ENCODE results near the gene SNX8. TPM values are rescaled to one million over a fixed set of nuclear protein-coding genes. Genes with fewer than 3 reads are reported as not detected.

Gene SNX8
- total and polyA plus RNA-seq, 9 of the 15 experiments (the other 6 are each of a cell fraction or from before 2014, with no cell fraction given), result 2.7 to 51.6 (median 16.9) TPM

- TF ChIP-seq, protein P1, sequence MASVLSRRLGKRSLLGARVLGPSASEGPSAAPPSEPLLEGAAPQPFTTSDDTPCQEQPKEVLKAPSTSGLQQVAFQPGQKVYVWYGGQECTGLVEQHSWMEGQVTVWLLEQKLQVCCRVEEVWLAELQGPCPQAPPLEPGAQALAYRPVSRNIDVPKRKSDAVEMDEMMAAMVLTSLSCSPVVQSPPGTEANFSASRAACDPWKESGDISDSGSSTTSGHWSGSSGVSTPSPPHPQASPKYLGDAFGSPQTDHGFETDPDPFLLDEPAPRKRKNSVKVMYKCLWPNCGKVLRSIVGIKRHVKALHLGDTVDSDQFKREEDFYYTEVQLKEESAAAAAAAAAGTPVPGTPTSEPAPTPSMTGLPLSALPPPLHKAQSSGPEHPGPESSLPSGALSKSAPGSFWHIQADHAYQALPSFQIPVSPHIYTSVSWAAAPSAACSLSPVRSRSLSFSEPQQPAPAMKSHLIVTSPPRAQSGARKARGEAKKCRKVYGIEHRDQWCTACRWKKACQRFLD (CRISPR knock-in tag; IDR thresholded peaks at IDR 0.05), result no peak
- TF ChIP-seq ILK (tag; IDR thresholded peaks at IDR 0.05; ENCODE audit: borderline replicate concordance, low read depth) (no peak), ZNF584 (CRISPR knock-in tag; IDR thresholded peaks at IDR 0.05; ENCODE audit: low read depth) (no peak), TSC22D4 (tag; IDR thresholded peaks at IDR 0.05) (no peak), GATAD2B (IDR thresholded peaks at IDR 0.05; ENCODE audit: borderline replicate concordance) (no peak)
- TF ChIP-seq, protein P2, sequence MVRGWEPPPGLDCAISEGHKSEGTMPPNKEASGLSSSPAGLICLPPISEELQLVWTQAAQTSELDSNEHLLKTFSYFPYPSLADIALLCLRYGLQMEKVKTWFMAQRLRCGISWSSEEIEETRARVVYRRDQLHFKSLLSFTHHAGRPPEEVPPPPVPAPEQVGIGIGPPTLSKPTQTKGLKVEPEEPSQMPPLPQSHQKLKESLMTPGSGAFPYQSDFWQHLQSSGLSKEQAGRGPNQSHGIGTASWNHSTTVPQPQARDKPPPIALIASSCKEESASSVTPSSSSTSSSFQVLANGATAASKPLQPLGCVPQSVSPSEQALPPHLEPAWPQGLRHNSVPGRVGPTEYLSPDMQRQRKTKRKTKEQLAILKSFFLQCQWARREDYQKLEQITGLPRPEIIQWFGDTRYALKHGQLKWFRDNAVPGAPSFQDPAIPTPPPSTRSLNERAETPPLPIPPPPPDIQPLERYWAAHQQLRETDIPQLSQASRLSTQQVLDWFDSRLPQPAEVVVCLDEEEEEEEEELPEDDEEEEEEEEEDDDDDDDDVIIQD (CRISPR knock-in tag; IDR thresholded peaks at IDR 0.05), result no peak
- TF ChIP-seq, protein P3, sequence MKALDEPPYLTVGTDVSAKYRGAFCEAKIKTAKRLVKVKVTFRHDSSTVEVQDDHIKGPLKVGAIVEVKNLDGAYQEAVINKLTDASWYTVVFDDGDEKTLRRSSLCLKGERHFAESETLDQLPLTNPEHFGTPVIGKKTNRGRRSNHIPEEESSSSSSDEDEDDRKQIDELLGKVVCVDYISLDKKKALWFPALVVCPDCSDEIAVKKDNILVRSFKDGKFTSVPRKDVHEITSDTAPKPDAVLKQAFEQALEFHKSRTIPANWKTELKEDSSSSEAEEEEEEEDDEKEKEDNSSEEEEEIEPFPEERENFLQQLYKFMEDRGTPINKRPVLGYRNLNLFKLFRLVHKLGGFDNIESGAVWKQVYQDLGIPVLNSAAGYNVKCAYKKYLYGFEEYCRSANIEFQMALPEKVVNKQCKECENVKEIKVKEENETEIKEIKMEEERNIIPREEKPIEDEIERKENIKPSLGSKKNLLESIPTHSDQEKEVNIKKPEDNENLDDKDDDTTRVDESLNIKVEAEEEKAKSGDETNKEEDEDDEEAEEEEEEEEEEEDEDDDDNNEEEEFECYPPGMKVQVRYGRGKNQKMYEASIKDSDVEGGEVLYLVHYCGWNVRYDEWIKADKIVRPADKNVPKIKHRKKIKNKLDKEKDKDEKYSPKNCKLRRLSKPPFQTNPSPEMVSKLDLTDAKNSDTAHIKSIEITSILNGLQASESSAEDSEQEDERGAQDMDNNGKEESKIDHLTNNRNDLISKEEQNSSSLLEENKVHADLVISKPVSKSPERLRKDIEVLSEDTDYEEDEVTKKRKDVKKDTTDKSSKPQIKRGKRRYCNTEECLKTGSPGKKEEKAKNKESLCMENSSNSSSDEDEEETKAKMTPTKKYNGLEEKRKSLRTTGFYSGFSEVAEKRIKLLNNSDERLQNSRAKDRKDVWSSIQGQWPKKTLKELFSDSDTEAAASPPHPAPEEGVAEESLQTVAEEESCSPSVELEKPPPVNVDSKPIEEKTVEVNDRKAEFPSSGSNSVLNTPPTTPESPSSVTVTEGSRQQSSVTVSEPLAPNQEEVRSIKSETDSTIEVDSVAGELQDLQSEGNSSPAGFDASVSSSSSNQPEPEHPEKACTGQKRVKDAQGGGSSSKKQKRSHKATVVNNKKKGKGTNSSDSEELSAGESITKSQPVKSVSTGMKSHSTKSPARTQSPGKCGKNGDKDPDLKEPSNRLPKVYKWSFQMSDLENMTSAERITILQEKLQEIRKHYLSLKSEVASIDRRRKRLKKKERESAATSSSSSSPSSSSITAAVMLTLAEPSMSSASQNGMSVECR (CRISPR knock-in tag; IDR thresholded peaks at IDR 0.05), result no peak
- no peak for DNase-seq (ENCODE audit: extremely low read depth in 1 of 4, low spot score in 3 of 4)
- in situ Hi-C loops (cut with MboI), result loop anchor here (10.0 kb wide), 1 partner anchor 619 kb away; no protein-coding TSS in a partner anchor
These were observed 110.4 kb downstream of the SNX8 start for GRCh38 chr7:2203766-2204300.

More at GRCh38 chr7:2203766-2204300, 110.4 kb downstream of the SNX8 start:
- CTCF ChIA-PET (ENCODE audit: low intra/inter-chr PET ratio), result no interaction called here
- intact Hi-C loops (cut with micrococcal nuclease), result loop anchor here (10.0 kb wide), 1 partner anchor 629 kb away; the partner anchor contains the start of gene PSMG3
- H3K9ac ChIP-seq (ENCODE audit: insufficient read depth in 1 of 2, low read depth in 2 of 2, low read length in 2 of 2), result no peak overlapping the region
- POLR2A ChIA-PET, result interaction anchor here (2.1 kb wide), 1 partner anchor 9 kb away, joined by 5 read pairs; no protein-coding TSS in a partner anchor
- H3K9me1 ChIP-seq (ENCODE audit: control insufficient read depth, insufficient read depth, low read length), result no peaks in the 10 kb centered on the region
- H4K20me1 ChIP-seq (replicated peaks; ENCODE audit: control insufficient read depth, insufficient read depth, low read length), result no peaks in the 10 kb centered on the region; the same call in 1 of the 2 replicates
- no peak for FAIRE-seq
- peaks cover 65% of the 10 kb centered on the region; the same call in 2 of the 3 replicates for H3K36me3 ChIP-seq (ENCODE audit: control insufficient read depth, insufficient read depth, low read length)
- no peak overlapping the region for H3K27ac ChIP-seq (ENCODE audit: extremely low read depth, low read depth, low read length)
- no peak for ATAC-seq
- no peak overlapping the region for H3K4me2 ChIP-seq (ENCODE audit: insufficient read depth, low read length)
- H3K4me1 ChIP-seq (replicated peaks in 1 of 2; ENCODE audit: control insufficient read depth in 2 of 2, insufficient read depth in 2 of 2, low read length in 2 of 2), result peaks cover 0 to 13% of the 10 kb centered on the region in 2 experiments; a peak in 1 of 5 replicates
- no peak overlapping the region for H2AFZ ChIP-seq (ENCODE audit: low read depth, low read length)
- BruUV-seq (replicated peaks), result no TSS peak
- WGBS (ENCODE audit: insufficient coverage, low coverage, missing lambda C conversion rate), result 85% methylated on average over 13 of the region's 13 CpGs
- H3K27me3 ChIP-seq (ENCODE audit: control insufficient read depth in 2 of 2, insufficient read depth in 2 of 2, low read length in 2 of 2), result no peaks in the 10 kb centered on the region
- H3K9me3 ChIP-seq (replicated peaks; ENCODE audit: control insufficient read depth, insufficient read depth, low read depth, low read length), result no peaks in the 10 kb centered on the region
- no peaks in the 10 kb centered on the region for H3K79me2 ChIP-seq (ENCODE audit: control insufficient read depth, insufficient read depth, low read length)
- no peak overlapping the region for H3K4me3 ChIP-seq

All from K562 (cell line).